ENCODE results near the gene SIK3. TPM values are rescaled to one million over a fixed set of nuclear protein-coding genes. Genes with fewer than 3 reads are reported as not detected.

The SIK3 gene
- total and polyA plus RNA-seq, 11 donors: 11.8 to 67.4 (median 38.1) TPM

GRCh38 chr11:116891746-116892145 is 206.5 kb downstream of the SIK3 start:
- TF ChIP-seq POLR2A (IDR thresholded peaks at IDR 0.05): no peak
- intact Hi-C loops (cut with DNase I): no loop called here
- peaks cover 0 to 59% (median 47%) of the 10 kb centered on the region in 9 donors for H3K36me3 ChIP-seq
- H3K4me1 ChIP-seq: peaks cover 0 to 22% (median 11%) of the 10 kb centered on the region in 12 donors
- ATAC-seq: no peak
- 48 to 95% (median 84%) methylated on average over 2 of the region's 2 CpGs for WGBS, 4 donors
- no peaks in the 10 kb centered on the region for H3K9me3 ChIP-seq
- H3K4me3 ChIP-seq: no peak overlapping the region
- H3K27me3 ChIP-seq: no peaks in the 10 kb centered on the region
- H3K27ac ChIP-seq: no peak overlapping the region
- no peak for DNase-seq

DNA sequence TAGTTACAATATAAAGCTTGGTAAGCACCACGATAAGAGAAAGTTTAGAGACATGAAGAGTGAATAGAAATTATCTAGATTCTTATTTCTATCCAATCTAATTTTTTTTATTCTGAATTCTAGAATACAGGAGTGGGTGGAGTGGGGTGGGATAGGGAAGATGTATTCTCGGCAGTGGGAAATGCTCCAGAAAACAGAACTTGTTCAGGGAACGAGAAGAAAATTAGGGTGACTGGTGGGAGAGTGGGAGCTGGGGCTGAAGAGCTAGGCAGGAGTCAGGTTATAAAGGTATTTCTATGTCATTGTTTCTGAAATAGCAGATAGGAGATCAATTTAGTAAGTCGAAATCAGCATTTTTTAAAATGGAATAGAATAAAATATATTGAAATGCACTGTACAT is 207.6 kb downstream of the SIK3 start:
- Histone ChIP-seq H3K9me3 (no peaks in the 10 kb centered on the region), H3K4me1 (peaks cover 0 to 33% (median 12%) of the 10 kb centered on the region in 12 donors), H3K27me3 (no peaks in the 10 kb centered on the region), H3K27ac (no peak overlapping the region), H3K4me3 (no peak overlapping the region), H3K36me3 (peaks cover 0 to 48% (median 40%) of the 10 kb centered on the region in 9 donors)
- WGBS, 4 donors: 84 to 93% (median 92%) methylated on average over 4 of the region's 4 CpGs
- TF ChIP-seq CTCF (IDR thresholded peaks at IDR 0.05): no peak
- no peak for TF ChIP-seq POLR2A (IDR thresholded peaks at IDR 0.05)
- no peak for ATAC-seq
- intact Hi-C loops (cut with DNase I): no loop called here
- no peak for DNase-seq

- intact Hi-C loops (cut with DNase I): no loop called here
- no peaks in the 10 kb centered on the region for H3K27me3 ChIP-seq
- no peak overlapping the region for H3K27ac ChIP-seq
- 71 to 81% (median 74%) methylated on average over 2 of the region's 2 CpGs for WGBS, 4 donors
- H3K4me1 ChIP-seq: peaks cover 0 to 36% (median 12%) of the 10 kb centered on the region in 12 donors
- peaks cover 0 to 44% (median 37%) of the 10 kb centered on the region in 9 donors for H3K36me3 ChIP-seq
- ATAC-seq (no peak), DNase-seq (no peak)
- no peak for TF ChIP-seq CTCF (IDR thresholded peaks at IDR 0.05)
- no peaks in the 10 kb centered on the region for H3K9me3 ChIP-seq
- no peak overlapping the region for H3K4me3 ChIP-seq
These were observed 208.0 kb downstream of the SIK3 start for GRCh38 chr11:116890193-116890592.

DNA sequence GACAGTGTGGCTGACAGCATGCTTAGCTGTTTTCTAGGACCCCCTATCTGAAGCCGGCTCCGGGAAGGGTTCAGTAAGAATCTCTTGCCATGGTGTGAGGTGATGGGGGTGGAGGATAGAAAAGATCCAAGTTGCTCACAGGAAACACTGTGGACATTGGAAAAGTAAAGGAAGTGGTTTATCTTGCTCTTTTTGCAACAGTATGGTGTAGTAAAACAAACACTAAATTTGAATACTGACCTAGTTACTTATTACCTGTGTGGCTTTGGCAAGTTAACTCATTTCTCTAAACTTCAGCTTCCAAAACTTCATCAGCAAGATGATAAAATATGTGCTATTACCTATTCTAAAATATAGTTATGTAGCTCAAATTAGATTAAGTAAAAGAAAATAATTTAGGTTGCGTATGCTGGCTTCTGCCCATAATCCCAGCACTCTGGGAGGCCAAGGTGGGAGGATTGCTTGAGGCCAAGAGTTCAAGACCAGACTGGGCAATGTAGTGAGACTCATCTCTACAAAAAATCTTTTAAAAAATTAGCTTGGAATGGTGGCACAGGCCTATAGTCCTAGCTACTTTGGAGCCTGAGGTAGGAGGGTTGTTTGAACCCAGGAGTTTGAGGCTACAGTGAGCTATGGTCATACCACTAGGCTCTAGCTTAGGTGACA is 209.2 kb downstream of the SIK3 start:
- no peaks in the 10 kb centered on the region for H3K9me3 ChIP-seq
- no peaks in the 10 kb centered on the region for H3K27me3 ChIP-seq
- peaks cover 0 to 36% (median 12%) of the 10 kb centered on the region in 12 donors for H3K4me1 ChIP-seq
- H3K4me3 ChIP-seq: no peak overlapping the region
- no peak for DNase-seq
- intact Hi-C loops (cut with DNase I): loop anchor here in 1 of 10 donors (5.0 kb wide), 1 partner anchor 208 kb away; the partner anchor contains the start of gene SIK3
- H3K27ac ChIP-seq: peak overlapping the region in 6 of 12 donors; percentile 24 to 77 (median 45)
- 71 to 91% (median 83%) methylated on average over 3 of the region's 3 CpGs for WGBS, 4 donors
- no peak for ATAC-seq
- TF ChIP-seq CTCF (IDR thresholded peaks at IDR 0.05) (no peak), POLR2A (IDR thresholded peaks at IDR 0.05) (no peak)
- H3K36me3 ChIP-seq: peaks cover 0 to 34% (median 30%) of the 10 kb centered on the region in 9 donors

Data from heart left ventricle (tissue), 16 donors.